ENCODE results near the gene RAB9A. TPM values are rescaled to one million over a fixed set of nuclear protein-coding genes. Genes with fewer than 3 reads are reported as not detected.

The RAB9A gene
- total and polyA plus RNA-seq, 2 donors from 2014 or later: 31.1 to 33.7 TPM

GRCh38 chrX:13702111-13702789 is 13.3 kb downstream of the RAB9A start:
- FAIRE-seq (no peak), DNase-seq (no peak)
- H3K27me3 ChIP-seq (ENCODE audit: control insufficient read depth, insufficient read depth, low read length): peaks cover 11% of the 10 kb centered on the region
- H3K9me3 ChIP-seq (ENCODE audit: control insufficient read depth in 2 of 3, insufficient read depth in 1 of 3, low read length in 3 of 3): no peaks in the 10 kb centered on the region
- intact Hi-C loops (cut with DNase I): no loop called here
- no peak overlapping the region for H3K27ac ChIP-seq (ENCODE audit: low read depth in 2 of 2, low read length in 2 of 2)
- TF ChIP-seq CTCF (IDR thresholded peaks at IDR 0.05; ENCODE audit: borderline replicate concordance, extremely low read depth, insufficient read depth): no peak
- H3K9ac ChIP-seq (ENCODE audit: low read length in 3 of 3): no peak overlapping the region
- peaks cover 0 to 5% (median 4%) of the 10 kb centered on the region in 3 donors for H3K4me1 ChIP-seq (ENCODE audit: control insufficient read depth in 2 of 3, insufficient read depth in 2 of 3, low read depth in 1 of 3, low read length in 3 of 3)
- no peaks in the 10 kb centered on the region for H3K36me3 ChIP-seq (ENCODE audit: control insufficient read depth in 2 of 3, insufficient read depth in 3 of 3, low read length in 3 of 3)
- no peak overlapping the region for H3K4me3 ChIP-seq (ENCODE audit: low read length in 3 of 3)

GRCh38 chrX:13703135-13703534 is 14.2 kb downstream of the RAB9A start:
- Histone ChIP-seq H3K36me3 (ENCODE audit: control insufficient read depth in 2 of 3, insufficient read depth in 3 of 3, low read length in 3 of 3) (no peaks in the 10 kb centered on the region), H3K9ac (ENCODE audit: low read length in 3 of 3) (no peak overlapping the region), H3K9me3 (ENCODE audit: control insufficient read depth in 2 of 3, insufficient read depth in 1 of 3, low read length in 3 of 3) (no peaks in the 10 kb centered on the region), H3K27ac (ENCODE audit: low read depth in 2 of 2, low read length in 2 of 2) (no peak overlapping the region), H3K4me1 (ENCODE audit: control insufficient read depth in 2 of 3, insufficient read depth in 2 of 3, low read depth in 1 of 3, low read length in 3 of 3) (peaks cover 0 to 5% (median 4%) of the 10 kb centered on the region in 3 donors), H3K4me3 (ENCODE audit: low read length in 3 of 3) (no peak overlapping the region), H3K27me3 (ENCODE audit: control insufficient read depth, insufficient read depth, low read length) (peaks cover 8% of the 10 kb centered on the region)
- no peak for FAIRE-seq
- no peak for DNase-seq
- intact Hi-C loops (cut with DNase I): no loop called here
- no peak for TF ChIP-seq CTCF (IDR thresholded peaks at IDR 0.05; ENCODE audit: borderline replicate concordance, extremely low read depth, insufficient read depth)

- Histone ChIP-seq H3K9me3 (ENCODE audit: control insufficient read depth in 2 of 3, insufficient read depth in 1 of 3, low read length in 3 of 3) (no peaks in the 10 kb centered on the region), H3K36me3 (ENCODE audit: control insufficient read depth in 2 of 3, insufficient read depth in 3 of 3, low read length in 3 of 3) (no peaks in the 10 kb centered on the region), H3K27ac (ENCODE audit: low read depth in 2 of 2, low read length in 2 of 2) (no peak overlapping the region), H3K9ac (ENCODE audit: low read length in 3 of 3) (no peak overlapping the region), H3K4me3 (ENCODE audit: low read length in 3 of 3) (no peak overlapping the region), H3K4me1 (ENCODE audit: control insufficient read depth in 2 of 3, insufficient read depth in 2 of 3, low read depth in 1 of 3, low read length in 3 of 3) (peaks cover 0 to 5% (median 4%) of the 10 kb centered on the region in 3 donors), H3K27me3 (ENCODE audit: control insufficient read depth, insufficient read depth, low read length) (peaks cover 8% of the 10 kb centered on the region)
- FAIRE-seq (no peak), DNase-seq (no peak)
- no peak for TF ChIP-seq CTCF (IDR thresholded peaks at IDR 0.05; ENCODE audit: borderline replicate concordance, extremely low read depth, insufficient read depth)
- intact Hi-C loops (cut with DNase I): no loop called here
These were observed 14.7 kb downstream of the RAB9A start for GRCh38 chrX:13703589-13703988.

Measured in kidney (tissue), 14 donors.